Body of pancreas (tissue), 4 donors: ENCODE results near the gene AIF1.

ENCODE experiments used
- POLR2A ChIP-seq, 3 donors: fragments of 450-650 bp; IDR thresholded peaks; one replicate each; pipeline ENCODE4 v1.6.1; 2016; ENCODE audit warnings: antibody characterized with exemption in 3 of 3, mild to moderate bottlenecking in 2 of 3
- TF ChIP-seq, protein P1 (sequence below), 7 experiments: fragments of 450-650 bp in 4 of 7; fragments of 200-600 bp in 3 of 7; sonication (generic) in 3 of 7; IDR thresholded peaks; one replicate each; pipeline ENCODE4 v1.5.1; 2016 to 2019; ENCODE audit warnings: antibody characterized with exemption in 7 of 7

DNA sequence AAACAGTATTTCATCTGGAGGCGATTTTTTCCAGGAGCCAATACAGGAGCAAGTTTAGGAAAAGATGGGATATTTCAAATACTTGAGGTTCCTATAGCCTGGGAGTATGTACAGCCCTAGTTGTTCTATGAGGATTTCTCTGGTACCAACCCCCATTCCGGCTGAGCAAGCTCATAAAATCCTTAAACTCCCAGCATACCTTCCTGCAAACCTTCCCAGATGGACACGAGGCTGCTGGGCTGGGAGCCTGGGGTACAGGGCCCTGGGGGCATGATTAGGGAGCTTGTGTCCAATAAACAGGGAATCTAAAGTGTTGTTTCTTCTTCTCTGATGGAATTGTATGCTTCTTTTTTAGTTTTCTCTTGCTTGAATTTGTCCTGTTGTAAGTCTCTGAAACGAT, 7.0 kb downstream of the AIF1 start:
- TF ChIP-seq, protein P1, sequence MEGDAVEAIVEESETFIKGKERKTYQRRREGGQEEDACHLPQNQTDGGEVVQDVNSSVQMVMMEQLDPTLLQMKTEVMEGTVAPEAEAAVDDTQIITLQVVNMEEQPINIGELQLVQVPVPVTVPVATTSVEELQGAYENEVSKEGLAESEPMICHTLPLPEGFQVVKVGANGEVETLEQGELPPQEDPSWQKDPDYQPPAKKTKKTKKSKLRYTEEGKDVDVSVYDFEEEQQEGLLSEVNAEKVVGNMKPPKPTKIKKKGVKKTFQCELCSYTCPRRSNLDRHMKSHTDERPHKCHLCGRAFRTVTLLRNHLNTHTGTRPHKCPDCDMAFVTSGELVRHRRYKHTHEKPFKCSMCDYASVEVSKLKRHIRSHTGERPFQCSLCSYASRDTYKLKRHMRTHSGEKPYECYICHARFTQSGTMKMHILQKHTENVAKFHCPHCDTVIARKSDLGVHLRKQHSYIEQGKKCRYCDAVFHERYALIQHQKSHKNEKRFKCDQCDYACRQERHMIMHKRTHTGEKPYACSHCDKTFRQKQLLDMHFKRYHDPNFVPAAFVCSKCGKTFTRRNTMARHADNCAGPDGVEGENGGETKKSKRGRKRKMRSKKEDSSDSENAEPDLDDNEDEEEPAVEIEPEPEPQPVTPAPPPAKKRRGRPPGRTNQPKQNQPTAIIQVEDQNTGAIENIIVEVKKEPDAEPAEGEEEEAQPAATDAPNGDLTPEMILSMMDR (IDR thresholded peaks at IDR 0.05), result no peak
- no peak for TF ChIP-seq POLR2A (IDR thresholded peaks at IDR 0.05)
